HG03135 (cell line): ENCODE measurements around the gene RAB5A.
"Not testable (repeated sequence)": the region's sequence is repeated elsewhere in the genome, so short reads cannot be mapped to it uniquely, and the experiment has no call there.

Experiments
- ATAC-seq: cut with Tn5 transposase; IDR thresholded peaks from one replicate; pipeline ENCODE4 v1.9.1; 2021; ENCODE audit warnings: mild to moderate bottlenecking, moderate library complexity; ENCODE audit not compliant: unreplicated experiment

RAB5A gene

GRCh38 chr3:20023623-20024405, 76.9 kb downstream of the RAB5A start:
- no peak for ATAC-seq

GRCh38 chr3:20027136-20027535, 80.2 kb downstream of the RAB5A start:
- ATAC-seq: no peak

- no peak for ATAC-seq
These were observed 82.0 kb downstream of the RAB5A start for GRCh38 chr3:20028905-20029331.

- not testable (repeated sequence) for ATAC-seq
These were observed 85.0 kb downstream of the RAB5A start for GRCh38 chr3:20031939-20032338.
